CD14-positive monocyte (primary cell): ENCODE measurements around the gene SSBP2. TPM values are rescaled to one million over a fixed set of nuclear protein-coding genes. Genes with fewer than 3 reads are reported as not detected.

Source experiments
- DNase-seq, 3 donors: peaks; one replicate each; pipeline ENCODE4 v3.0.0-alpha.2; 2011 to 2022
- H2AFZ ChIP-seq: 2 replicates; pipeline ENCODE4 v1.6.0; 2012; ENCODE audit warnings: mild to moderate bottlenecking, low read depth, low read length, inconsistent platforms; ENCODE audit not compliant: insufficient read depth, poor library complexity, severe bottlenecking
- H3K27ac ChIP-seq, 2 donors: 1 replicate in 1 of 2; 2 replicates in 1 of 2; pipeline ENCODE4 v1.5.1; 2012 to 2013; ENCODE audit warnings: low read length in 2 of 2, control low read depth in 1 of 2, inconsistent platforms in 1 of 2, low read depth in 1 of 2, mild to moderate bottlenecking in 1 of 2
- H3K27me3 ChIP-seq, 2 donors: one replicate each; pipeline versions ENCODE4 v1.6.0 to v1.6.1; 2011 to 2013; ENCODE audit warnings: low read length in 2 of 2; ENCODE audit not compliant: control insufficient read depth in 2 of 2, insufficient read depth in 2 of 2
- H3K36me3 ChIP-seq, 2 donors: replicated peaks in 1 of 2; 1 replicate in 1 of 2; 2 replicates in 1 of 2; pipeline versions ENCODE4 v1.5.1 to v1.6.1; 2012 to 2013; ENCODE audit warnings: low read length in 2 of 2, control low read depth in 1 of 2, inconsistent platforms in 1 of 2, mild to moderate bottlenecking in 1 of 2; ENCODE audit not compliant: insufficient read depth in 2 of 2, control insufficient read depth in 1 of 2
- H3K4me1 ChIP-seq, 2 donors: 1 replicate in 1 of 2; 2 replicates in 1 of 2; pipeline versions ENCODE4 v1.5.1 to v1.6.1; 2012 to 2013; ENCODE audit warnings: low read length in 2 of 2, control low read depth in 1 of 2, inconsistent platforms in 1 of 2, mild to moderate bottlenecking in 1 of 2, moderate library complexity in 1 of 2; ENCODE audit not compliant: insufficient read depth in 2 of 2, control insufficient read depth in 1 of 2
- H3K4me2 ChIP-seq: replicated peaks from 2 replicates; pipeline ENCODE3; 2012; ENCODE audit warnings: low read length, moderate library complexity, mild to moderate bottlenecking; ENCODE audit not compliant: poor library complexity, severe bottlenecking; ENCODE audit errors: extremely low read depth
- H3K4me3 ChIP-seq, 3 experiments: fragments of 200-600 bp in 1 of 3; sonication (generic) in 1 of 3; replicated peaks in 1 of 3; 1 replicate in 2 of 3; 2 replicates in 1 of 3; pipeline ENCODE4 v1.5.1; 2011 to 2013; ENCODE audit warnings: low read length in 3 of 3, mild to moderate bottlenecking in 3 of 3, control low read depth in 2 of 3, low read depth in 2 of 3, inconsistent platforms in 1 of 3, moderate library complexity in 1 of 3
- H3K79me2 ChIP-seq: 2 replicates; pipeline ENCODE4 v1.6.0; 2012; ENCODE audit warnings: mild to moderate bottlenecking, control low read depth, inconsistent platforms, low read length, moderate library complexity; ENCODE audit not compliant: insufficient read depth
- H3K9ac ChIP-seq: 2 replicates; pipeline ENCODE4 v1.6.0; 2017; ENCODE audit warnings: low read length, mild to moderate bottlenecking; ENCODE audit not compliant: insufficient read depth, poor library complexity, severe bottlenecking
- H3K9me3 ChIP-seq, 2 donors: replicated peaks in 1 of 2; 1 replicate in 1 of 2; 2 replicates in 1 of 2; pipeline versions ENCODE4 v1.5.1 to v1.6.1; 2012 to 2013; ENCODE audit warnings: low read length in 2 of 2, control low read depth in 1 of 2; ENCODE audit not compliant: control insufficient read depth in 1 of 2, insufficient read depth in 1 of 2
- H4K20me1 ChIP-seq: 2 replicates; pipeline ENCODE4 v1.6.0; 2012; ENCODE audit warnings: mild to moderate bottlenecking, low read length, control low read depth, moderate library complexity; ENCODE audit not compliant: insufficient read depth
- H3K27ac Mint-ChIP-seq, 7 donors: one replicate each; pipeline ENCODE4 v1.8.0; 2020; ENCODE audit warnings: mild to moderate bottlenecking in 7 of 7, mixed read lengths in 7 of 7, moderate library complexity in 6 of 7, inconsistent platforms in 2 of 7
- H3K27me3 Mint-ChIP-seq, 3 donors: one replicate each; pipeline ENCODE4 v1.8.0; 2021 to 2022; ENCODE audit warnings: low read depth in 3 of 3, mild to moderate bottlenecking in 3 of 3, mixed read lengths in 3 of 3, moderate library complexity in 3 of 3, inconsistent platforms in 1 of 3
- H3K36me3 Mint-ChIP-seq, 2 donors: one replicate each; pipeline ENCODE4 v1.8.0; 2020; ENCODE audit warnings: mixed read lengths in 2 of 2, inconsistent platforms in 1 of 2, mild to moderate bottlenecking in 1 of 2
- H3K4me1 Mint-ChIP-seq: one replicate; pipeline ENCODE4 v1.8.0; 2020; ENCODE audit warnings: mild to moderate bottlenecking, mixed read lengths
- H3K4me3 Mint-ChIP-seq, 2 donors: one replicate each; pipeline ENCODE4 v1.8.0; 2020; ENCODE audit warnings: mild to moderate bottlenecking in 2 of 2, mixed read lengths in 2 of 2, moderate library complexity in 1 of 2
- H3K9me3 Mint-ChIP-seq, 7 donors: one replicate each; pipeline ENCODE4 v1.8.0; 2020 to 2022; ENCODE audit warnings: mixed read lengths in 7 of 7, mild to moderate bottlenecking in 6 of 7, moderate library complexity in 6 of 7, inconsistent platforms in 2 of 7
- CTCF ChIP-seq: fragments of 200-600 bp; IDR thresholded peaks from one replicate; pipeline ENCODE4 v1.8.0; 2022; ENCODE audit warnings: antibody characterized with exemption, mild to moderate bottlenecking
- WGBS: methylation state at CpG from one replicate; pipeline ENCODE4 v1.1.5; 2013; ENCODE audit warnings: missing lambda C conversion rate; ENCODE audit not compliant: insufficient coverage; 5-methylcytosine and 5-hydroxymethylcytosine counted together
- intact Hi-C, 2 donors: fragments of 100-400 bp; cut with micrococcal nuclease; formaldehyde crosslinking; loops; one replicate each; pipeline versions ENCODE4 v1.15.0 to v1.15.1; 2023
- polyA plus RNA-seq, 3 donors: library from polyadenylated mRNA; depleted of rRNA in 1 of 3; unstranded in 2 of 3; stranded (reverse) in 1 of 3; fragments of 300-500 nt in 2 of 3; fragments of >200 nt in 1 of 3; fragmentation: Illumina TruSeq in 2 of 3; gene quantifications; 1 replicate in 2 of 3; 2 replicates in 1 of 3; pipeline ENCODE4 v1.2.3, GENCODE V29; 2012 to 2021

The SSBP2 gene
- polyA plus RNA-seq, 3 donors, result 29.1 to 55.2 (median 53.4) TPM

GRCh38 chr5:81708889-81709288 lies 42.0 kb downstream of the SSBP2 start:
- Histone ChIP-seq H2AFZ (no peak overlapping the region), H3K4me1 (no peaks in the 10 kb centered on the region), H4K20me1 (peaks cover 15% of the 10 kb centered on the region), H3K27me3 (no peaks in the 10 kb centered on the region), H3K79me2 (no peaks in the 10 kb centered on the region), H3K9ac (no peak overlapping the region), H3K27ac (no peak overlapping the region), H3K4me3 (no peak overlapping the region), H3K4me2 (no peak overlapping the region), H3K36me3 (no peaks in the 10 kb centered on the region), H3K9me3 (no peaks in the 10 kb centered on the region)
- Mint-ChIP-seq H3K27me3 (no peaks in the 10 kb centered on the region), H3K4me1 (no peaks in the 10 kb centered on the region), H3K36me3 (peaks cover 3 to 6% of the 10 kb centered on the region in 2 donors), H3K27ac (no peak overlapping the region), H3K9me3 (peaks cover 0 to 2% (median 0%) of the 10 kb centered on the region in 7 donors), H3K4me3 (no peak overlapping the region)
- intact Hi-C loops, result no loop called here
- no peak for DNase-seq
- no peak for TF ChIP-seq CTCF
- no CpG with 5 or more reads among the region's 1 CpG for WGBS

- no peak for TF ChIP-seq CTCF
These were observed 47.1 kb downstream of the SSBP2 start for GRCh38 chr5:81703840-81704239.

More at GRCh38 chr5:81703840-81704239, 47.1 kb downstream of the SSBP2 start:
- Mint-ChIP-seq H3K9me3 (peaks cover 4 to 12% (median 6%) of the 10 kb centered on the region in 7 donors), H3K27me3 (peaks cover 0 to 4% (median 0%) of the 10 kb centered on the region in 3 donors), H3K36me3 (peaks cover 6 to 9% of the 10 kb centered on the region in 2 donors), H3K4me1 (peaks cover 2% of the 10 kb centered on the region), H3K27ac (no peak overlapping the region), H3K4me3 (no peak overlapping the region)
- Histone ChIP-seq H3K79me2 (no peaks in the 10 kb centered on the region), H4K20me1 (peaks cover under 1% of the 10 kb centered on the region), H3K9ac (no peak overlapping the region), H3K36me3 (no peaks in the 10 kb centered on the region), H3K4me1 (no peaks in the 10 kb centered on the region), H3K4me2 (no peak overlapping the region), H3K4me3 (no peak overlapping the region), H2AFZ (no peak overlapping the region), H3K9me3 (no peaks in the 10 kb centered on the region), H3K27me3 (no peaks in the 10 kb centered on the region), H3K27ac (no peak overlapping the region)
- whole genome bisulfite sequencing, result no CpG with 5 or more reads among the region's 2 CpGs
- no peak for DNase-seq
- intact Hi-C loops, result no loop called here
